ENCODE data around the gene PWWP2B. TPM values are rescaled to one million over a fixed set of nuclear protein-coding genes. Genes with fewer than 3 reads are reported as not detected.

Gene PWWP2B
- total and polyA plus RNA-seq, 2 of the 4 experiments (the other 2 are of a cell fraction): 1.7 to 2.2 TPM

DNA sequence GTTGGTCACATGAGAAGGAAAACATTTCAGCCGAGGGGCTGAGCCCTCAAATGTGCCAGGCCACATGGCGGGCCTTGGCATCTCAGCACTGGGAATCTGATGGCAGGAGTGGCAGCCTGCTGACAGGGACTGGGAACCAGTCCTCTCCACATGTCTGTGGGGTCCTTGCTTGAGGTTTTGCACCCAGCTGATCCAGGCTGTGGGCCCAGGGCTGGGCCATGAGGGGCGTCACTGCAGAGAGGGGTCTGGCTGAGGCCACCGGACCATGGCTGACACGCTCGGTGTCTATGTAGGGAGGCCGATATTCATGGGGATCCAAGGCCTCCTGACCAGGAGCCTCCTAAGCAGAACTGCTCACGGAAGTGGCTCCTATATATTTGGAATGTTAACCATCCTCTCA lies 31.0 kb upstream of the PWWP2B start:
- POLR2A ChIA-PET (ENCODE audit: unreplicated experiment): no interaction called here
- Histone ChIP-seq H4K8ac (ENCODE audit: low read depth in 2 of 2, low read length in 2 of 2) (no peak overlapping the region), H2AFZ (replicated peaks; ENCODE audit: low read length, poor library complexity) (peak overlapping the region; percentile 21), H2BK15ac (ENCODE audit: low read depth, low read length) (no peak overlapping the region), H2AK9ac (replicated peaks; ENCODE audit: low read depth, low read length, poor library complexity) (no peak overlapping the region), H3K4me3 (ENCODE audit: insufficient read depth, low read depth, low read length) (no peak overlapping the region), H2BK5ac (ENCODE audit: low read depth, low read length, poor library complexity, severe bottlenecking) (no peak overlapping the region), H4K20me1 (ENCODE audit: insufficient read depth, low read length) (no peaks in the 10 kb centered on the region), H3K18ac (ENCODE audit: low read depth, low read length) (no peak overlapping the region), H3K79me1 (ENCODE audit: low read depth in 1 of 2, low read length in 2 of 2) (no peaks in the 10 kb centered on the region), H2BK120ac (ENCODE audit: low read depth, low read length) (no peak overlapping the region), H3K4ac (ENCODE audit: low read depth, low read length) (no peak overlapping the region), H3K4me2 (ENCODE audit: low read depth, low read length) (no peak overlapping the region), H3K27ac (ENCODE audit: insufficient read depth, low read length) (no peak overlapping the region), H3K27me3 (ENCODE audit: control insufficient read depth, insufficient read depth, low read length) (no peaks in the 10 kb centered on the region), H3K9me1 (ENCODE audit: insufficient read depth, low read length) (0 out of 2 replicates have a peak, but pooled peaks cover 5% of the 10 kb centered on the region), H3K4me1 (ENCODE audit: control insufficient read depth, insufficient read depth, low read length) (no peaks in the 10 kb centered on the region), H3K14ac (replicated peaks; ENCODE audit: low read depth, low read length) (no peak overlapping the region), H3K9ac (ENCODE audit: low read depth, low read length) (no peak overlapping the region), H2BK20ac (ENCODE audit: low read depth, low read length) (no peak overlapping the region), H3K23ac (ENCODE audit: low read depth, low read length) (no peak overlapping the region), H4K91ac (ENCODE audit: insufficient read depth, low read depth, low read length) (no peak overlapping the region), H3K9me3 (ENCODE audit: control insufficient read depth, insufficient read depth, low read length) (no peaks in the 10 kb centered on the region), H2AK5ac (ENCODE audit: low read depth, low read length) (no peak overlapping the region), H3K36me3 (ENCODE audit: control insufficient read depth, insufficient read depth, low read length) (peaks cover 9% of the 10 kb centered on the region; the same call in 1 of the 2 replicates), H3K56ac (ENCODE audit: extremely low read depth, insufficient read depth, low read length) (no peak overlapping the region), H4K5ac (ENCODE audit: low read depth, low read length) (no peak overlapping the region)
- dilution Hi-C loops (cut with HindIII; ENCODE audit: low sequenced_read_pairs, unreplicated experiment): no loop called here
- DNase-seq (no peak), ATAC-seq (ENCODE audit: low read depth) (no peak)
- no peak for TF ChIP-seq RAD21 (IDR thresholded peaks at IDR 0.05; ENCODE audit: low read length)
- no TSS peak for BruUV-seq (replicated peaks)
- 92% methylated on average over 2 of the region's 8 CpGs; no CpG with 5 or more reads in 1 of the 2 experiments for WGBS, 2 experiments (ENCODE audit: extremely low coverage in 2 of 2, insufficient read length in 1 of 2)
- CTCF ChIA-PET: no interaction called here
- in situ Hi-C loops (cut with MboI; ENCODE audit: low sequenced_read_pairs): no loop called here
- intact Hi-C loops (cut with micrococcal nuclease): no loop called here

All from IMR-90 (cell line).